Endothelial cell (in vitro differentiated cells): ENCODE results near the gene DENND1A. TPM values are rescaled to one million over a fixed set of nuclear protein-coding genes. Genes with fewer than 3 reads are reported as not detected.

ENCODE experiments used
- DNase-seq: peaks from one replicate; pipeline ENCODE4 v3.0.0; 2021; ENCODE audit warnings: low spot score
- H3K27ac Mint-ChIP-seq: one replicate; pipeline ENCODE4 v1.8.0; 2021; ENCODE audit warnings: mixed read lengths, inconsistent platforms; ENCODE audit not compliant: unreplicated experiment
- H3K27me3 Mint-ChIP-seq: one replicate; pipeline ENCODE4 v1.8.0; 2021; ENCODE audit warnings: mild to moderate bottlenecking, moderate library complexity, mixed read lengths, inconsistent platforms; ENCODE audit not compliant: unreplicated experiment
- H3K36me3 Mint-ChIP-seq: one replicate; pipeline ENCODE4 v1.8.0; 2021; ENCODE audit warnings: mild to moderate bottlenecking, low read depth, mixed read lengths, inconsistent platforms; ENCODE audit not compliant: unreplicated experiment
- H3K4me1 Mint-ChIP-seq: one replicate; pipeline ENCODE4 v1.8.0; 2021; ENCODE audit warnings: mild to moderate bottlenecking, mixed read lengths, inconsistent platforms; ENCODE audit not compliant: unreplicated experiment
- H3K4me3 Mint-ChIP-seq: one replicate; pipeline ENCODE4 v1.8.0; 2021; ENCODE audit warnings: mild to moderate bottlenecking, mixed read lengths, inconsistent platforms; ENCODE audit not compliant: unreplicated experiment
- H3K9me3 Mint-ChIP-seq: one replicate; pipeline ENCODE4 v1.8.0; 2021; ENCODE audit warnings: mixed read lengths, inconsistent platforms; ENCODE audit not compliant: unreplicated experiment
- total RNA-seq: library from RNA; stranded (reverse); fragmentation: NEBNext Ultra II Directional; extraction: Animal tissue kit (Norgen Biotek cat#: 25700); gene quantifications from one replicate; pipeline ENCODE4 v1.2.1, GENCODE V29; 2021; ENCODE audit not compliant: unreplicated experiment
- TF ChIP-seq, protein P1 (sequence below): fragments of 200-600 bp; sonication (generic); IDR thresholded peaks from one replicate; pipeline ENCODE4 v1.5.0; 2021; ENCODE audit warnings: antibody characterized with exemption; ENCODE audit not compliant: unreplicated experiment

Gene DENND1A
- total RNA-seq, 1 donor from 2014 or later = 14.1 TPM

DNA sequence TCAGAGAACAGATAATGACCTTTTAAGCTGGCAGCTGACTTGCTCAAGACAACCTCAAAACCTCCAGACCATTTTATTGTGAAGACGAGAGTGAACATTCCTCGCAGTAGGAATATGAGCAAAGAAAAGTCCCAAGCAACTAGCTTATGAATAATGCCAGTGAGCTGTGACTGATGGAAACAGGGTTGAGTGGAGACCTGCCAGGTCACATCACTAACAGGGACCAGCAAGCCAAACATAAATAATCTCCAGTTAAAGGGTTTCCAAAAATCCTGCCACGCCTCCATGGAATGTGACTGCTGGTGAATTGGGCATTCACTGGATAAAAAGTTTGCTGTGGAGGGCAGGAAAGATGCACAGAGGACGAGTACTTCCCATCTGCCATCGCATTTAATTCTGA is 388.5 kb downstream of the DENND1A start:
- no peak for DNase-seq
- Mint-ChIP-seq H3K9me3 (no peaks in the 10 kb centered on the region), H3K27ac (no peak overlapping the region), H3K4me1 (peaks cover 23% of the 10 kb centered on the region), H3K27me3 (no peaks in the 10 kb centered on the region), H3K36me3 (no peaks in the 10 kb centered on the region), H3K4me3 (no peak overlapping the region)
- TF ChIP-seq, protein P1, sequence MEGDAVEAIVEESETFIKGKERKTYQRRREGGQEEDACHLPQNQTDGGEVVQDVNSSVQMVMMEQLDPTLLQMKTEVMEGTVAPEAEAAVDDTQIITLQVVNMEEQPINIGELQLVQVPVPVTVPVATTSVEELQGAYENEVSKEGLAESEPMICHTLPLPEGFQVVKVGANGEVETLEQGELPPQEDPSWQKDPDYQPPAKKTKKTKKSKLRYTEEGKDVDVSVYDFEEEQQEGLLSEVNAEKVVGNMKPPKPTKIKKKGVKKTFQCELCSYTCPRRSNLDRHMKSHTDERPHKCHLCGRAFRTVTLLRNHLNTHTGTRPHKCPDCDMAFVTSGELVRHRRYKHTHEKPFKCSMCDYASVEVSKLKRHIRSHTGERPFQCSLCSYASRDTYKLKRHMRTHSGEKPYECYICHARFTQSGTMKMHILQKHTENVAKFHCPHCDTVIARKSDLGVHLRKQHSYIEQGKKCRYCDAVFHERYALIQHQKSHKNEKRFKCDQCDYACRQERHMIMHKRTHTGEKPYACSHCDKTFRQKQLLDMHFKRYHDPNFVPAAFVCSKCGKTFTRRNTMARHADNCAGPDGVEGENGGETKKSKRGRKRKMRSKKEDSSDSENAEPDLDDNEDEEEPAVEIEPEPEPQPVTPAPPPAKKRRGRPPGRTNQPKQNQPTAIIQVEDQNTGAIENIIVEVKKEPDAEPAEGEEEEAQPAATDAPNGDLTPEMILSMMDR = no peak

DNA sequence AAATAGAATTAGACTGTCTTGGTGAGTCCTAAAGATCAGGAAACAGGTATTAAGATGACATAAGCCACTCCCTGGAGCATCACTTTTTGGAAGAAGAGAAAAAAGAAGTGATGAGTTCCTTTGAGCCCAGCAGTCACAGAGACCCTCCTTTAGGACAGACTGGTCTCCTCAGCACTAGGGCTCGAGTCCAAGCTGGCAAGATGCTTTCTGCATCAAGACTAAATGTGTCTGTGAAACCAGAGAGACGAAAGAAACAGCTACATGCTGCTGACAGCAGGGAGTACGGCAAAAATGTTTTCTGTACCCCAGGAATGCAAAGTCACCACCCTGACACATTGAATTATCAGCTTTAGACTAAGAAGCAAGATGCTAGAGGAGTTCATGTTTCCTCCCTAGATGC is 389.5 kb downstream of the DENND1A start:
- Mint-ChIP-seq H3K27me3 (no peaks in the 10 kb centered on the region), H3K4me3 (no peak overlapping the region), H3K36me3 (no peaks in the 10 kb centered on the region), H3K4me1 (peaks cover 24% of the 10 kb centered on the region), H3K9me3 (no peaks in the 10 kb centered on the region), H3K27ac (no peak overlapping the region)
- TF ChIP-seq, protein P1 = no peak
- DNase-seq = no peak

DNA sequence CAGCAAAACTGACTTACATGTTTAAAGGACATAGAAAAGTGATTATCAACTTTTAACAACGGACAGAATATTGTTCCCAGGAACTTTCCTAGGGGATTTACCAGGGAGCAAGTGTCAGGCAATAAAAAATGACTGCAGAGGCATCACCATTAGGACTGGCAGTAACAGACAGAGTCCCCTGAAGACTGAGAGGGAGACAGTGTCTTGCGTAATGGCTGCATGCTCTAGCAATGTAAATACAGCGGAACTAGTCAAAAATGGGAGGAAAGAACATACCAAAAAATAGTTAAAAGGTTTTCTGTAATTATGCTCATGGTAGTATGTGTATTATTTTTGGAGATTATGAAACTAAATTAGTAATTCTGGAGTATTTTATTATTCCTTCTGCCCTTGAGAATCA is 392.1 kb downstream of the DENND1A start:
- Mint-ChIP-seq H3K9me3 (no peaks in the 10 kb centered on the region), H3K27me3 (no peaks in the 10 kb centered on the region), H3K4me1 (peaks cover 13% of the 10 kb centered on the region), H3K36me3 (no peaks in the 10 kb centered on the region), H3K4me3 (no peak overlapping the region), H3K27ac (no peak overlapping the region)
- no peak for DNase-seq
- TF ChIP-seq, protein P1 = no peak

DNA sequence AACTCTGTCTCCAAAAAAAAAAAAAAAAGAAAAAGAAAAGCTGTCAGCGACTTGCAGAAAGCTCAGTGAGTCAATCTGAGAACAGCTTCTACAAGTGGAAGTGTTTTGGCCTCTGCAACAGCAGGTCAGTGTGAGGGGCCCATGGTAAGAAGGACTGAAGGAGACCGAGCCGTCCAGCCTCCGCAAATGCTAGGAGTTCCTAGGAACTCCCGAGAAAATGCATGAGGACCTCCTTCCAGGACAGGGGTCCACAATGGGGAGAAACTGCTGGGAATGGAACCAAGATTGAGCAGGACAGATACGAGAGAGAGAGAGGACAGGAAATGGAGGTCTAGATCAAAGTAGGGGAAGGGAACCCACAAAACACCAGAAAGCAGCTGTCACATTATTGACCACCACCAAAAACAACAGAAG is 393.5 kb downstream of the DENND1A start:
- no peak overlapping the region for H3K4me3 Mint-ChIP-seq
- no peaks in the 10 kb centered on the region for H3K27me3 Mint-ChIP-seq
- no peak overlapping the region for H3K27ac Mint-ChIP-seq
- H3K9me3 Mint-ChIP-seq = no peaks in the 10 kb centered on the region
- DNase-seq = no peak
- H3K4me1 Mint-ChIP-seq = peaks cover 4% of the 10 kb centered on the region
- H3K36me3 Mint-ChIP-seq = no peaks in the 10 kb centered on the region
- TF ChIP-seq, protein P1 = no peak

DNA sequence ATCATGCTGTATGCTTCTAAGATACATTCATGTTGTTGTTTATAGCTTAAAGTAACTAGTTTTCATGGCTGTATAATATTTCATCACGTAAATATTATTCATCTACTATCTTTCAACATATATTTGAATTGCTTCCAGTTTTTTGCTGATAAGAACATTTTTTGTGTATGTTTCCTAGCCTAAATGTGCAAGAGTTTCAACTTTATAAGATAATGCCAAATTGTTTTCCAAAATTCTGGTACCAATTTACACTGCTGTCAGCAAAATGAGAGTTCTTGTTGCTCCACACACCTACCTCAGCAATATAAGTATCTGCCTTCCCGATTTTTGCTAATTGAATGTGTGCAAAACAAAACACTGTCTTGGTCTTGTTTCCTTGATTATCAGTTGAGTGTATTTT is 395.6 kb downstream of the DENND1A start:
- Mint-ChIP-seq H3K9me3 (no peaks in the 10 kb centered on the region), H3K4me3 (no peak overlapping the region), H3K27ac (no peak overlapping the region), H3K27me3 (no peaks in the 10 kb centered on the region), H3K4me1 (peaks cover 4% of the 10 kb centered on the region), H3K36me3 (peaks cover 3% of the 10 kb centered on the region)
- TF ChIP-seq, protein P1 = no peak
- DNase-seq = no peak
